SU-DHL-6 (cell line): ENCODE data around the gene AP2A2.

Experiments used
- CTCF ChIP-seq: fragments of 200-600 bp; sonication (generic); IDR thresholded peaks from one replicate; pipeline ENCODE4 v1.5.1; 2017; ENCODE audit warnings: antibody characterized with exemption, mild to moderate bottlenecking, low read length, moderate library complexity; ENCODE audit not compliant: insufficient read depth, poor library complexity, severe bottlenecking
- EZH2phosphoT487 ChIP-seq: fragments of 200-600 bp; sonication (generic), shearing (Covaris generic); conservative IDR thresholded peaks from 2 replicates; pipeline ENCODE4 v1.6.1; 2018; ENCODE audit warnings: mild to moderate bottlenecking, antibody characterized with exemption, low read length, moderate library complexity, mixed read lengths

- TF ChIP-seq CTCF = no peak
- TF ChIP-seq EZH2phosphoT487 = no peak
These were observed 70.2 kb downstream of the AP2A2 start for GRCh38 chr11:995752-996420.
